K562 (cell line): ENCODE data around the gene SLC37A4. TPM values are rescaled to one million over a fixed set of nuclear protein-coding genes. Genes with fewer than 3 reads are reported as not detected.

Experiments used
- EP400 ChIP-seq: fragments of 450-650 bp; IDR thresholded peaks from 2 replicates; pipeline ENCODE4 v1.6.1; 2017; ENCODE audit warnings: antibody characterized with exemption, mild to moderate bottlenecking, moderate library complexity
- ESRRB ChIP-seq: fragments of 250-450 bp; sonication (Bioruptor Pico); IDR thresholded peaks from 2 replicates; pipeline ENCODE4 v1.5.0; 2020; ENCODE audit warnings: mild to moderate bottlenecking, moderate library complexity, borderline replicate concordance
- ETV6 ChIP-seq, 3 experiments: fragments of 150-350 bp in 1 of 3; sonication (generic) in 1 of 3; formaldehyde crosslinking in 1 of 3; IDR thresholded peaks; 2 replicates each; pipeline versions ENCODE4 v1.6.1 to v1.8.0; 2014 to 2022; ENCODE audit warnings: borderline replicate concordance in 2 of 3, low read depth in 2 of 3, antibody characterized with exemption in 1 of 3, low read length in 1 of 3, mild to moderate bottlenecking in 1 of 3, missing genetic modification reagents in 1 of 3
- KLF6 ChIP-seq: fragments of 250-450 bp; sonication (Bioruptor Pico); IDR thresholded peaks from 2 replicates; pipeline ENCODE4 v1.4.0; 2020; ENCODE audit warnings: mild to moderate bottlenecking, moderate library complexity, borderline replicate concordance
- NR2C2 ChIP-seq, 2 experiments: fragments of 200-800 bp in 1 of 2; sonication (Bioruptor generic) in 1 of 2; sonication (generic) in 1 of 2; formaldehyde crosslinking in 1 of 2; IDR thresholded peaks; 2 replicates each; pipeline versions ENCODE4 v1.6.1 to v1.8.0; 2016 to 2022; ENCODE audit warnings: mild to moderate bottlenecking in 1 of 2, missing compliant biosample characterization in 1 of 2, missing genetic modification characterization in 1 of 2, missing genetic modification reagents in 1 of 2
- NUFIP1 ChIP-seq: fragments of 450-650 bp; IDR thresholded peaks from 2 replicates; pipeline ENCODE4 v1.6.1; 2018; ENCODE audit not compliant: partially characterized antibody
- PHF21A ChIP-seq: fragments of 450-650 bp; IDR thresholded peaks from 2 replicates; pipeline ENCODE4 v1.6.1; 2017; ENCODE audit warnings: low read depth, borderline replicate concordance
- PHF8 ChIP-seq: fragments of 200-600 bp; sonication (generic); IDR thresholded peaks from 2 replicates; pipeline ENCODE4 v1.6.1; 2012; ENCODE audit warnings: mixed run types, mild to moderate bottlenecking, inconsistent platforms, low read length, moderate library complexity, borderline replicate concordance
- RBBP5 ChIP-seq: fragments of 200-600 bp; sonication (generic); IDR thresholded peaks from 2 replicates; pipeline ENCODE4 v1.6.1; 2012; ENCODE audit warnings: borderline replicate concordance, mild to moderate bottlenecking, low read length, control low read depth, inconsistent platforms; ENCODE audit not compliant: insufficient read depth, poor library complexity, severe bottlenecking
- RHOXF2B ChIP-seq: fragments of 250-450 bp; sonication (Bioruptor Pico); conservative IDR thresholded peaks from 2 replicates; pipeline ENCODE4 v1.5.1; 2021
- SMAD3 ChIP-seq: fragments of 450-650 bp; formaldehyde crosslinking; conservative IDR thresholded peaks from 2 replicates; pipeline ENCODE4 v1.4.0; 2020; ENCODE audit warnings: mild to moderate bottlenecking
- SMARCA5 ChIP-seq: fragments of 450-650 bp; IDR thresholded peaks from 2 replicates; pipeline ENCODE4 v1.6.1; 2016
- SP1 ChIP-seq: sonication (generic); formaldehyde crosslinking; IDR thresholded peaks from 2 replicates; pipeline ENCODE4 v1.8.1; 2022; ENCODE audit warnings: mild to moderate bottlenecking, missing genetic modification reagents
- SRSF9 ChIP-seq: fragments of 200-400 bp; formaldehyde crosslinking; IDR thresholded peaks from 2 replicates; pipeline ENCODE4 v1.6.1; 2017; ENCODE audit warnings: low read depth, low read length, borderline replicate concordance
- XRCC3 ChIP-seq: fragments of 450-650 bp; IDR thresholded peaks from 2 replicates; pipeline ENCODE4 v1.6.1; 2017; ENCODE audit warnings: mild to moderate bottlenecking, moderate library complexity
- XRCC5 ChIP-seq: fragments of 200-400 bp; formaldehyde crosslinking; IDR thresholded peaks from 2 replicates; pipeline ENCODE4 v1.6.1; 2017; ENCODE audit warnings: low read depth, mild to moderate bottlenecking, low read length
- ZC3H8 ChIP-seq: fragments of 450-650 bp; IDR thresholded peaks from 2 replicates; pipeline ENCODE4 v1.6.1; 2017
- ZNF197 ChIP-seq: fragments of 200-800 bp; sonication (Bioruptor generic); IDR thresholded peaks from 2 replicates; pipeline ENCODE4 v1.6.1; 2016; ENCODE audit warnings: low read depth, missing genetic modification characterization, missing compliant biosample characterization
- ZNF224 ChIP-seq: sonication (generic); formaldehyde crosslinking; IDR thresholded peaks from 2 replicates; pipeline ENCODE4 v1.8.0; 2022; ENCODE audit warnings: mild to moderate bottlenecking, missing genetic modification reagents
- polyA plus RNA-seq, 8 experiments: library from polyadenylated mRNA; depleted of rRNA in 4 of 8; stranded (reverse) in 5 of 8; unstranded in 3 of 8; fragments of >200 nt; fragmentation: Nextera tagmentation in 2 of 8; fragmentation: Illumina TruSeq in 1 of 8; extraction: Ambion mirVana in 2 of 8; extraction: Trizol in 1 of 8; gene quantifications; 2 replicates each; pipeline versions ENCODE4 v1.2.1 to v1.2.3, GENCODE V29; 2011 to 2014; ENCODE audit warnings: inconsistent platforms in 1 of 8, missing spikeins in 1 of 8
- total RNA-seq, 7 experiments: library from RNA; depleted of rRNA in 6 of 7; stranded (reverse); fragments of >200 nt in 6 of 7; fragmentation: Illumina TruSeq in 2 of 7; extraction: Trizol in 2 of 7; gene quantifications; 2 replicates each; pipeline versions ENCODE4 v1.2.1 to v1.2.3, GENCODE V29; 2011 to 2021; ENCODE audit warnings: low replicate concordance in 1 of 7
- TF ChIP-seq, protein P1 (sequence below): fragments of 250-450 bp; sonication (Bioruptor Pico); IDR thresholded peaks from 2 replicates; pipeline ENCODE4 v1.9.0; 2021; ENCODE audit warnings: mild to moderate bottlenecking, inconsistent platforms
- TF ChIP-seq, protein P2 (sequence below): fragments of 450-650 bp; formaldehyde crosslinking; IDR thresholded peaks from 2 replicates; pipeline ENCODE4 v1.4.0; 2020; ENCODE audit warnings: mild to moderate bottlenecking, moderate library complexity
- TF ChIP-seq, protein P3 (sequence below): fragments of 250-450 bp; sonication (Bioruptor Pico); IDR thresholded peaks from 2 replicates; pipeline ENCODE4 v1.4.0; 2020

Gene SLC37A4
- total and polyA plus RNA-seq, 9 of the 15 experiments (the other 6 are each of a cell fraction or from before 2014, with no cell fraction given) = 24.7 to 73.9 (median 40.7) TPM

DNA sequence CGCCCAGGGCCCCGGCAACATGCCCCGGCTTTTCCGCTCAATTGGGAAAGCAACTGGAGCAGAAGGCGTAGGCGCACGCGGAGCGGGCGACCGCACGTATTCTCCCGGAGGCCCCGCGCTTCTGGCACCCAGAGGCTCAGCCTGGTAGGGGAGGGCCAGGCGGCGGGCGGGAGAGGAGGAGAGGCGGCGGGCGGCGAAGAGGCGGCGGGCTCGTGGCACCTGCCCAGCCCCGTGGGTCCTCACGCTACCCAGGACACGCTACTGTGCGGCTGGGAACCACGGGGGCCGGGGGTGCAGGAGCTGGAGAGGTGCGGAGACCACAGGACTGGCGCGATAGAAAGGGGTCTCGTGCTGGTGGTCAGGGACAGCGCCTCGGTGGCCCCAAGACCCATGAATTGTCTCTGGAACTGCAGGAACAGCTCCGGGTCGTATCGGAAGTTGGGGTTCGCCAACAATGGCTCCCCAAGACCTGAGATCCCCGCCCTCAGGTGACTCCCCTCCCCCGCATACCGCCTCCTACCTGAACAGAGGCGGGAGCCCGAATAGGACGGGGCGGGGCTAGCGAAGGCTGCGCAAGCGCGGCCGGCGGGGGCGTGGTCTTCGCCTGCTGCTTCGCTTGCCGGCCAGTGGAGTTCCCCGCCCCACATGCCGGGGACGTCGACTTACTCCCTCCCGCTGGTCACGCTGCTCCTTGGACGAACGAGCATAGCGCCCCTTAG is at the start of gene SLC37A4 (continued):
- TF ChIP-seq, protein P1, sequence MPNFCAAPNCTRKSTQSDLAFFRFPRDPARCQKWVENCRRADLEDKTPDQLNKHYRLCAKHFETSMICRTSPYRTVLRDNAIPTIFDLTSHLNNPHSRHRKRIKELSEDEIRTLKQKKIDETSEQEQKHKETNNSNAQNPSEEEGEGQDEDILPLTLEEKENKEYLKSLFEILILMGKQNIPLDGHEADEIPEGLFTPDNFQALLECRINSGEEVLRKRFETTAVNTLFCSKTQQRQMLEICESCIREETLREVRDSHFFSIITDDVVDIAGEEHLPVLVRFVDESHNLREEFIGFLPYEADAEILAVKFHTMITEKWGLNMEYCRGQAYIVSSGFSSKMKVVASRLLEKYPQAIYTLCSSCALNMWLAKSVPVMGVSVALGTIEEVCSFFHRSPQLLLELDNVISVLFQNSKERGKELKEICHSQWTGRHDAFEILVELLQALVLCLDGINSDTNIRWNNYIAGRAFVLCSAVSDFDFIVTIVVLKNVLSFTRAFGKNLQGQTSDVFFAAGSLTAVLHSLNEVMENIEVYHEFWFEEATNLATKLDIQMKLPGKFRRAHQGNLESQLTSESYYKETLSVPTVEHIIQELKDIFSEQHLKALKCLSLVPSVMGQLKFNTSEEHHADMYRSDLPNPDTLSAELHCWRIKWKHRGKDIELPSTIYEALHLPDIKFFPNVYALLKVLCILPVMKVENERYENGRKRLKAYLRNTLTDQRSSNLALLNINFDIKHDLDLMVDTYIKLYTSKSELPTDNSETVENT = 0 out of 2 replicates have a peak, but pooled peaks have one; percentile 15
- TF ChIP-seq NR2C2 (CRISPR knock-in tag; IDR thresholded peaks at IDR 0.05) (no peak; the same call in 1 of the 2 replicates), NR2C2 (tag; IDR thresholded peaks at IDR 0.05) (peak; percentile 71), PHF8 (peak; percentile 76; the same call in 1 of the 2 replicates), PHF21A (no peak), SP1 (CRISPR knock-in tag) (peak; percentile 95), EP400 (peak; percentile 66; the same call in 1 of the 2 replicates), ESRRB (CRISPR knock-in tag) (no peak), KLF6 (CRISPR knock-in tag) (no peak), ZC3H8 (no peak), RHOXF2B (no peak), SRSF9 (no peak), SMARCA5 (no peak), ETV6 (IDR thresholded peaks at IDR 0.05; ENCODE audit: borderline replicate concordance in 1 of 2, low read depth in 2 of 2, low read length in 1 of 2) (no peak), ETV6 (CRISPR knock-in tag; IDR thresholded peaks at IDR 0.05; ENCODE audit: borderline replicate concordance) (no peak), RBBP5 (peak; percentile 67), SMAD3 (CRISPR knock-in tag) (0 out of 2 replicates have a peak, but pooled peaks have one; percentile 31), XRCC3 (no peak), ZNF197 (no peak), XRCC5 (peak; percentile 92; the same call in 1 of the 2 replicates), NUFIP1 (no peak), ZNF224 (CRISPR knock-in tag) (no peak)
- TF ChIP-seq, protein P2, sequence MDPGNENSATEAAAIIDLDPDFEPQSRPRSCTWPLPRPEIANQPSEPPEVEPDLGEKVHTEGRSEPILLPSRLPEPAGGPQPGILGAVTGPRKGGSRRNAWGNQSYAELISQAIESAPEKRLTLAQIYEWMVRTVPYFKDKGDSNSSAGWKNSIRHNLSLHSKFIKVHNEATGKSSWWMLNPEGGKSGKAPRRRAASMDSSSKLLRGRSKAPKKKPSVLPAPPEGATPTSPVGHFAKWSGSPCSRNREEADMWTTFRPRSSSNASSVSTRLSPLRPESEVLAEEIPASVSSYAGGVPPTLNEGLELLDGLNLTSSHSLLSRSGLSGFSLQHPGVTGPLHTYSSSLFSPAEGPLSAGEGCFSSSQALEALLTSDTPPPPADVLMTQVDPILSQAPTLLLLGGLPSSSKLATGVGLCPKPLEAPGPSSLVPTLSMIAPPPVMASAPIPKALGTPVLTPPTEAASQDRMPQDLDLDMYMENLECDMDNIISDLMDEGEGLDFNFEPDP (CRISPR knock-in tag) = no peak
- TF ChIP-seq, protein P3, sequence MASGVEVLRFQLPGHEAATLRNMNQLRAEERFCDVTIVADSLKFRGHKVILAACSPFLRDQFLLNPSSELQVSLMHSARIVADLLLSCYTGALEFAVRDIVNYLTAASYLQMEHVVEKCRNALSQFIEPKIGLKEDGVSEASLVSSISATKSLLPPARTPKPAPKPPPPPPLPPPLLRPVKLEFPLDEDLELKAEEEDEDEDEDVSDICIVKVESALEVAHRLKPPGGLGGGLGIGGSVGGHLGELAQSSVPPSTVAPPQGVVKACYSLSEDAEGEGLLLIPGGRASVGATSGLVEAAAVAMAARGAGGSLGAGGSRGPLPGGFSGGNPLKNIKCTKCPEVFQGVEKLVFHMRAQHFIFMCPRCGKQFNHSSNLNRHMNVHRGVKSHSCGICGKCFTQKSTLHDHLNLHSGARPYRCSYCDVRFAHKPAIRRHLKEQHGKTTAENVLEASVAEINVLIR = peak; percentile 38; the same call in 1 of the 2 replicates
